Epithelial cell of proximal tubule (primary cell): ENCODE results near the gene CDKN1A. TPM values are rescaled to one million over a fixed set of nuclear protein-coding genes. Genes with fewer than 3 reads are reported as not detected.

ENCODE experiments used
- DNase-seq: peaks from one replicate; pipeline ENCODE4 v3.0.0-alpha.2; 2011; ENCODE audit warnings: low read depth
- H3K4me3 ChIP-seq: 2 replicates; pipeline ENCODE4 v1.5.1; 2011; ENCODE audit warnings: low read depth, mild to moderate bottlenecking, low read length
- CTCF ChIP-seq: conservative IDR thresholded peaks from 2 replicates; pipeline ENCODE4 v1.5.1; 2012; ENCODE audit warnings: low read depth, mild to moderate bottlenecking, low read length
- total RNA-seq: library from RNA; depleted of rRNA; stranded (reverse); fragments of >200 nt; gene quantifications from 2 replicates; pipeline ENCODE4 v1.2.3, GENCODE V29; 2015

CDKN1A gene
- total RNA-seq, 1 donor from 2014 or later = 427 TPM

- TF ChIP-seq CTCF = no peak
- DNase-seq = no peak
- H3K4me3 ChIP-seq = no peak overlapping the region
Measured at GRCh38 chr6:36685166-36685924, 6.8 kb downstream of the CDKN1A start.

GRCh38 chr6:36685926-36686667, 7.6 kb downstream of the CDKN1A start:
- H3K4me3 ChIP-seq = no peak overlapping the region
- no peak for TF ChIP-seq CTCF
- DNase-seq = no peak

GRCh38 chr6:36686668-36687513, 8.4 kb downstream of the CDKN1A start:
- no peak for TF ChIP-seq CTCF
- H3K4me3 ChIP-seq = no peak overlapping the region

GRCh38 chr6:36688063-36688738, 9.7 kb downstream of the CDKN1A start:
- TF ChIP-seq CTCF = no peak
- H3K4me3 ChIP-seq = no peak overlapping the region
- DNase-seq = no peak

More at GRCh38 chr6:36686668-36687513, 8.4 kb downstream of the CDKN1A start:
- DNase-seq = no peak

GRCh38 chr6:36688739-36689075, 10.2 kb downstream of the CDKN1A start:
- no peak for TF ChIP-seq CTCF
- H3K4me3 ChIP-seq = no peak overlapping the region
- DNase-seq = no peak

- H3K4me3 ChIP-seq = no peak overlapping the region
- DNase-seq = no peak
- TF ChIP-seq CTCF = no peak
Measured at GRCh38 chr6:36691011-36691410, 12.5 kb downstream of the CDKN1A start.
